22Rv1 (cell line): ENCODE data around the gene DDI2.

Experiments used
- H3K27ac ChIP-seq: fragments of 450-650 bp; 2 replicates; pipeline ENCODE4 v1.5.1; 2017
- CTCF ChIP-seq: fragments of 450-650 bp; IDR thresholded peaks from 2 replicates; pipeline ENCODE4 v1.5.1; 2017; ENCODE audit warnings: mild to moderate bottlenecking
- ZFX ChIP-seq: fragments of 450-650 bp; IDR thresholded peaks from 2 replicates; pipeline ENCODE4 v1.6.1; 2017; ENCODE audit warnings: antibody characterized with exemption, borderline replicate concordance

DDI2 gene

GRCh38 chr1:15671430-15671829 lies 54.2 kb downstream of the DDI2 start:
- TF ChIP-seq ZFX (no peak), CTCF (no peak)
- no peak overlapping the region for H3K27ac ChIP-seq

- H3K27ac ChIP-seq = no peak overlapping the region
- no peak for TF ChIP-seq CTCF
- no peak for TF ChIP-seq ZFX
These were observed 57.3 kb downstream of the DDI2 start for GRCh38 chr1:15674386-15675159.

DNA sequence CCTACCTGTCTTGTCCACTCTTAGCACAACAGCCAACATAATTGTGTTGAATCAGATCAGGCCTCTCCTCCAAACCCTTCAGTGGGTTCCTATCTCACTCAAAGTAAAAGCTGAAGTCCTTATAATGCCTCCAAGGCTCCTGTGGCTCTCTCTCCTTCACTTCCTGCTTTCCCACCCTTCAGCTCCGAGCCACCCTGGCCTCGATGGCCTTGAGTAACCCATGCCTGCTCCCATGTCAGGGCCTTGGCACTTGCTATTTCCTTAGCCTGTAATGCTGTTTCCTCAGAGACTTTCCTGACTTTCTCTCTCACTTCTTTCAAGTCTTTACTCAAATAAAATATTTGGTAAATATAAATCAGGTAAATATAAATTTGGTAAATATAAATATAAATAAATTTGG lies 58.8 kb downstream of the DDI2 start:
- H3K27ac ChIP-seq = no peak overlapping the region
- TF ChIP-seq CTCF (no peak), ZFX (no peak)

- no peak overlapping the region for H3K27ac ChIP-seq
- TF ChIP-seq ZFX (no peak), CTCF (no peak)
These were observed 59.7 kb downstream of the DDI2 start for GRCh38 chr1:15676688-15677661.

DNA sequence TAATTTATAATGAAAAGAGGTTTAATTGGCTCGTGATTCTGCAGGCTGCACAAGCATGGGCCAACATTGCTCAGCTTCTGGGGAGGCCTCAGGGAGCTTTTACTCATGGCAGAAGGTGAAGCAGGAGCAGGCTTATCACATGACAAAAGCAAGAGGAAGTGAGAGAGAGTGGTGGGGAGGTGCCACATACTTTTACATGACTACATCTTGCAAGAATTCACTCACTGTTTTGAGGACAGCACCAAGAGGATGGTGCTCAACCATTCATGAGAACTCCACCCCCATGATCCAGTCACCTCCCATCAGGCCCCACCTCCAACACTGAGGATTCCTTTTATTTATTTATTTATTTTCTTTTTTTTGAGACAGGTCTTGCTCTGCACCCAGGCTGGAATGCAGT lies 61.3 kb downstream of the DDI2 start:
- no peak overlapping the region for H3K27ac ChIP-seq
- TF ChIP-seq CTCF (no peak), ZFX (no peak)

DNA sequence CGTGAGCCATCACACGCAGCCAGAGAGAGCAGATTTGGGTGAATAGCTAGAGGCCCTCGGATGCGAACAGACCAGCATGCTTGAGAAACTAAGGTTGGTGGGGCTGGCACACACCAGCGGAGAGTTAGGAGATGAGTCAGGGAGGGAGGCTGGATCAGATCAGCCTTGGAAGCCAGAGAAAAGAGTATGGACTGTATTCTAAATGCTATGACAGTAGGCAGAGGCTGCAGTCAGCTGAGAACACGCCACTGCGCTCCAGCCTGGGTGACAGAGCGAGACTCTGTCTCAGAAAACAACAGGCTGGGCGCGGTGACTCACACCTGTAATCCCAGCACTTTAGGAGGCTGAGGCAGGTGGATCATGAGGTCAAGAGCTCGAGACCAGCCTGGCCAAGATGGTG lies 62.9 kb downstream of the DDI2 start:
- TF ChIP-seq CTCF (no peak), ZFX (no peak)
- H3K27ac ChIP-seq = no peak overlapping the region
